ENCODE measurements around the gene CRAT.

The CRAT gene

GRCh38 chr9:129068990-129069861 lies 41.4 kb downstream of the CRAT start:
- no peak overlapping the region for H3K4me3 ChIP-seq (ENCODE audit: low read length)
- H3K9ac ChIP-seq (ENCODE audit: low read length): no peak overlapping the region
- H2BK120ac ChIP-seq (ENCODE audit: low read depth, low read length): no peak overlapping the region
- H3K36me3 ChIP-seq (ENCODE audit: control insufficient read depth, insufficient read depth, low read length): no peaks in the 10 kb centered on the region
- H2AK5ac ChIP-seq (ENCODE audit: low read length): no peak overlapping the region
- no peak overlapping the region for H4K8ac ChIP-seq (ENCODE audit: low read depth, low read length)
- H3K4ac ChIP-seq (ENCODE audit: low read depth, low read length): no peak overlapping the region
- H3K56ac ChIP-seq (ENCODE audit: low read length): no peak overlapping the region
- peak; percentile 18 for DNase-seq
- H3K4me1 ChIP-seq (ENCODE audit: control insufficient read depth, low read depth, low read length): peaks cover 7% of the 10 kb centered on the region
- no peaks in the 10 kb centered on the region for H3K27me3 ChIP-seq (ENCODE audit: insufficient read depth, low read length, poor library complexity)
- H3K23ac ChIP-seq (ENCODE audit: low read length): no peak overlapping the region
- H4K5ac ChIP-seq (ENCODE audit: low read length): no peak overlapping the region
- no peak overlapping the region for H3K18ac ChIP-seq (ENCODE audit: low read length)
- no peak overlapping the region for H2BK15ac ChIP-seq (replicated peaks; ENCODE audit: low read depth)
- no CpG with 5 or more reads among the region's 31 CpGs for WGBS (ENCODE audit: extremely low coverage, insufficient coverage, low lambda C conversion rate)
- H3K4me2 ChIP-seq (ENCODE audit: low read length): no peak overlapping the region
- no peak overlapping the region for H2BK5ac ChIP-seq (ENCODE audit: low read length)
- H3K79me2 ChIP-seq (ENCODE audit: control insufficient read depth, insufficient read depth, low read length): no peaks in the 10 kb centered on the region
- no peak overlapping the region for H3K27ac ChIP-seq (ENCODE audit: low read depth, low read length)
- no peaks in the 10 kb centered on the region for H3K79me1 ChIP-seq (ENCODE audit: low read length)

DNA sequence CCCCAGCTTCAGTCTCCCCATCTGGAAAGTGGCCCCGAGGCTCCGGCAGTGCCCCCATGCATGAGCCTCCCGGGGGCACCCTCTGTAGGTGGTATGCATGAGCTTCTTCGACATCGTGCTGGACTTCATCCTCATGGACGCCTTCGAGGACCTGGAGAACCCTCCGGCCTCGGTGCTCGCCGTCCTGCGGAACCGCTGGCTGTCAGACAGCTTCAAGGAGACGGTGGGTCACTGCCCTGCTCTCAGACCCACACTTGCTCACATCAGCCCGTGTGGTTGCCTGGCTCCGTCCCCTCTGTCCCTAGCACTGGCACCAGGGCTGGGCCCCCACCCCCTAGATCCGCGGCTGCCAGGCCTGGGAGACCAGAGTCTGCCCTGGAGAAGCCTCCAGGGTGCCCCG lies 42.5 kb downstream of the CRAT start:
- Histone ChIP-seq H3K4me3 (ENCODE audit: low read length) (no peak overlapping the region), H3K56ac (ENCODE audit: low read length) (no peak overlapping the region), H3K18ac (ENCODE audit: low read length) (no peak overlapping the region), H2BK15ac (replicated peaks; ENCODE audit: low read depth) (no peak overlapping the region), H3K79me1 (ENCODE audit: low read length) (no peaks in the 10 kb centered on the region), H3K79me2 (ENCODE audit: control insufficient read depth, insufficient read depth, low read length) (no peaks in the 10 kb centered on the region), H3K4me1 (ENCODE audit: control insufficient read depth, low read depth, low read length) (peaks cover 7% of the 10 kb centered on the region), H2BK5ac (ENCODE audit: low read length) (no peak overlapping the region), H2AK5ac (ENCODE audit: low read length) (no peak overlapping the region), H3K4ac (ENCODE audit: low read depth, low read length) (no peak overlapping the region), H3K9ac (ENCODE audit: low read length) (no peak overlapping the region), H4K5ac (ENCODE audit: low read length) (no peak overlapping the region), H3K27ac (ENCODE audit: low read depth, low read length) (no peak overlapping the region), H3K23ac (ENCODE audit: low read length) (no peak overlapping the region), H3K36me3 (ENCODE audit: control insufficient read depth, insufficient read depth, low read length) (no peaks in the 10 kb centered on the region), H3K4me2 (ENCODE audit: low read length) (no peak overlapping the region), H2BK120ac (ENCODE audit: low read depth, low read length) (no peak overlapping the region), H4K8ac (ENCODE audit: low read depth, low read length) (no peak overlapping the region), H3K27me3 (ENCODE audit: insufficient read depth, low read length, poor library complexity) (no peaks in the 10 kb centered on the region)
- no peak for DNase-seq
- no CpG with 5 or more reads among the region's 19 CpGs for WGBS (ENCODE audit: extremely low coverage, insufficient coverage, low lambda C conversion rate)

GRCh38 chr9:129064499-129064908 lies 46.1 kb downstream of the CRAT start:
- Histone ChIP-seq H3K18ac (ENCODE audit: low read length) (no peak overlapping the region), H3K4ac (ENCODE audit: low read depth, low read length) (no peak overlapping the region), H2BK15ac (replicated peaks; ENCODE audit: low read depth) (no peak overlapping the region), H3K4me2 (ENCODE audit: low read length) (no peak overlapping the region), H2BK5ac (ENCODE audit: low read length) (no peak overlapping the region), H3K79me2 (ENCODE audit: control insufficient read depth, insufficient read depth, low read length) (no peaks in the 10 kb centered on the region), H3K56ac (ENCODE audit: low read length) (no peak overlapping the region), H2BK120ac (ENCODE audit: low read depth, low read length) (no peak overlapping the region), H3K4me3 (ENCODE audit: low read length) (no peak overlapping the region), H3K79me1 (ENCODE audit: low read length) (no peaks in the 10 kb centered on the region), H3K23ac (ENCODE audit: low read length) (no peak overlapping the region), H3K9ac (ENCODE audit: low read length) (no peak overlapping the region), H2AK5ac (ENCODE audit: low read length) (no peak overlapping the region), H4K8ac (ENCODE audit: low read depth, low read length) (no peak overlapping the region), H4K5ac (ENCODE audit: low read length) (no peak overlapping the region), H3K36me3 (ENCODE audit: control insufficient read depth, insufficient read depth, low read length) (no peaks in the 10 kb centered on the region), H3K27ac (ENCODE audit: low read depth, low read length) (no peak overlapping the region), H3K27me3 (ENCODE audit: insufficient read depth, low read length, poor library complexity) (no peaks in the 10 kb centered on the region), H3K4me1 (ENCODE audit: control insufficient read depth, low read depth, low read length) (no peaks in the 10 kb centered on the region)
- no CpG with 5 or more reads among the region's 8 CpGs for WGBS (ENCODE audit: extremely low coverage, insufficient coverage, low lambda C conversion rate)
- no peak for DNase-seq

DNA sequence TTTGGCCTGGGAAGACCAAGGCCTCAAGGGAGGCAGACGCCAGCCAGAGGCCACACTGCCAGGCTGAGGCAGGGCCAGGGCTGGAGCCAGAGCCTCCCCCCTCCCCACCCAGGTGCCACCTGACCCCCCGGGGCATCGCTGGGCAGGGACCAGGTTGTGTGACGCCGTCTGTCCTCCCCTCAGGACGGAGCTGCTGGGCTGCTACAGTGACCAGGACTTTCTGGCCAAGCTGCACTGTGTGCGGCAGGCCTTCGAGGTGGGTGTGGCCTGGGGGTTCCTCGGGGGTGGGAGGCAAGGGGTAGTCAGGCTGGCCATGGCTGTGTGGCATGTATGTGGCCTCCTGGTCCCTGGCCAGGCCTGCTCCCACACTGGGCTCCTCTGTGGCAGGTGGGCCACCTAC lies 47.5 kb downstream of the CRAT start:
- no CpG with 5 or more reads among the region's 9 CpGs for WGBS (ENCODE audit: extremely low coverage, insufficient coverage, low lambda C conversion rate)

GRCh38 chr9:129060991-129061390 lies 49.6 kb downstream of the CRAT start:
- H2BK120ac ChIP-seq (ENCODE audit: low read depth, low read length): no peak overlapping the region
- H3K4me3 ChIP-seq (ENCODE audit: low read length): no peak overlapping the region
- no peak overlapping the region for H2AK5ac ChIP-seq (ENCODE audit: low read length)
- no peak overlapping the region for H3K23ac ChIP-seq (ENCODE audit: low read length)
- H3K4me1 ChIP-seq (ENCODE audit: control insufficient read depth, low read depth, low read length): no peaks in the 10 kb centered on the region
- no peak overlapping the region for H3K27ac ChIP-seq (ENCODE audit: low read depth, low read length)
- no peak overlapping the region for H3K4ac ChIP-seq (ENCODE audit: low read depth, low read length)
- no peak overlapping the region for H4K8ac ChIP-seq (ENCODE audit: low read depth, low read length)
- DNase-seq: no peak
- H3K36me3 ChIP-seq (ENCODE audit: control insufficient read depth, insufficient read depth, low read length): no peaks in the 10 kb centered on the region
- H3K79me1 ChIP-seq (ENCODE audit: low read length): no peaks in the 10 kb centered on the region
- H3K18ac ChIP-seq (ENCODE audit: low read length): no peak overlapping the region
- H4K5ac ChIP-seq (ENCODE audit: low read length): no peak overlapping the region
- no peaks in the 10 kb centered on the region for H3K27me3 ChIP-seq (ENCODE audit: insufficient read depth, low read length, poor library complexity)
- H2BK5ac ChIP-seq (ENCODE audit: low read length): no peak overlapping the region
- H3K79me2 ChIP-seq (ENCODE audit: control insufficient read depth, insufficient read depth, low read length): no peaks in the 10 kb centered on the region
- no CpG with 5 or more reads among the region's 12 CpGs for WGBS (ENCODE audit: extremely low coverage, insufficient coverage, low lambda C conversion rate)
- no peak overlapping the region for H2BK15ac ChIP-seq (replicated peaks; ENCODE audit: low read depth)
- no peak overlapping the region for H3K56ac ChIP-seq (ENCODE audit: low read length)
- no peak overlapping the region for H3K4me2 ChIP-seq (ENCODE audit: low read length)
- no peak overlapping the region for H3K9ac ChIP-seq (ENCODE audit: low read length)

More for the DNA sequence above, 47.5 kb downstream of the CRAT start:
- no peak for DNase-seq
- Histone ChIP-seq H3K4me3 (ENCODE audit: low read length) (no peak overlapping the region), H2BK5ac (ENCODE audit: low read length) (no peak overlapping the region), H3K79me2 (ENCODE audit: control insufficient read depth, insufficient read depth, low read length) (no peaks in the 10 kb centered on the region), H2AK5ac (ENCODE audit: low read length) (no peak overlapping the region), H3K79me1 (ENCODE audit: low read length) (no peaks in the 10 kb centered on the region), H3K56ac (ENCODE audit: low read length) (no peak overlapping the region), H3K4me1 (ENCODE audit: control insufficient read depth, low read depth, low read length) (no peaks in the 10 kb centered on the region), H4K8ac (ENCODE audit: low read depth, low read length) (no peak overlapping the region), H2BK120ac (ENCODE audit: low read depth, low read length) (no peak overlapping the region), H3K23ac (ENCODE audit: low read length) (no peak overlapping the region), H3K18ac (ENCODE audit: low read length) (no peak overlapping the region), H3K4ac (ENCODE audit: low read depth, low read length) (no peak overlapping the region), H3K4me2 (ENCODE audit: low read length) (no peak overlapping the region), H2BK15ac (replicated peaks; ENCODE audit: low read depth) (no peak overlapping the region), H3K36me3 (ENCODE audit: control insufficient read depth, insufficient read depth, low read length) (no peaks in the 10 kb centered on the region), H3K9ac (ENCODE audit: low read length) (no peak overlapping the region), H4K5ac (ENCODE audit: low read length) (no peak overlapping the region), H3K27me3 (ENCODE audit: insufficient read depth, low read length, poor library complexity) (no peaks in the 10 kb centered on the region), H3K27ac (ENCODE audit: low read depth, low read length) (no peak overlapping the region)

Data from mesendoderm (in vitro differentiated cells).